GM19193 (cell line): Measurements from ENCODE around the gene ZYX.

ENCODE experiments used
- POLR2A ChIP-seq: IDR thresholded peaks from 4 replicates; pipeline ENCODE4 v1.6.1; 2011; ENCODE audit not compliant: insufficient read depth, insufficient read length; ENCODE audit errors: extremely low read depth

ZYX gene

DNA sequence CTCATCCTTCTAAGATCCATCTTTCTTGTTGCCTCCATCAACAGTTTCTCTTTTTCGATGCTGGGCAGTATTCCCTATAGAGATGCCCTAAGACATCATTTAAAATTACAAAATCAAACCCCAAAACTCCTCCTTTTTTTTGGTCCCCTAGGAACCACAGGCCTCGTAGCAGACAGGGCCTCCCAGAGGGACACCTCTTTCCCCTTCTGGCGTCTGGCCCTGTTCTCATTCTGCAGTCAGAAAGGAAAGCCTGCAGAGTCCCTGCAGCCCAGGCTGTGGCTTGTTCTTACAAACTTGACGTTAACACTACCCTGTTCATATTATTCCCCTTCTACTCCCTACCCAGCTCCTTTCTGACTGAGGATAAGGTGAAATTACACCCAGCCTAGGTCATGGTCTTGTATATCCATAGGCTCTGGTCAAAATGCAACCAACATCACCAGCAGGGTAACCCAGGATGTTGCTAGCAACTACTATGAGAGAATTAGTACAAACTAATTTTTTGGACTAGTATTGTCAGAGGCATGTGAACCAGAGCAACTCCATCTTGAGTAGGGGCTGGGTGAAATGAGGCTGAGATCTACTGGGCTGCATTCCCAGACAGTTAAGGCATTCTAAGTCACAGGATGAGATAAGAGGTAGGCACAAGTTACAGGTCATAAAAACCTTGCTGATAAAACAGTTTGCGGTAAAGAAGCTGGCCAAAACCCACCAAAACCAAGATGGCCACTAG lies 31.0 kb downstream of the ZYX start:
- no peak for TF ChIP-seq POLR2A

DNA sequence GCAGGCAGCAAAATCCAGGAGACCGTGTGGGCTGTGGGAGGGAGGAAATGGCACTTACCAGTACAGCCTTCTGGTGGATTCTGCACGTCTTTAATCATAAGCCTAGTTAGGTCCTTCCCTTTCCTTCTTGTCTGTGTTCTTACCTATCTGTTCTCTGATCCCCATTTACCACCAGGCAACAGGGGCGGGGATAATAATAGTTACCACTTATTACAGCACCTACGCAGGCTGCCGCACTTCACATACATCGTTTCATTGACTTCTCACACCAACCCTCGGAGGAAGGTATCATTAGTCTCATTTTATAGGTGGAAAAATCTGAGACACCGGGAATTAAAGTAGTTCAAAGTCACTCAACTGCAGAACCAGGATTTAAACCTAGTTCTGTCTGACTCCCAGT lies 32.0 kb downstream of the ZYX start:
- no peak for TF ChIP-seq POLR2A

DNA sequence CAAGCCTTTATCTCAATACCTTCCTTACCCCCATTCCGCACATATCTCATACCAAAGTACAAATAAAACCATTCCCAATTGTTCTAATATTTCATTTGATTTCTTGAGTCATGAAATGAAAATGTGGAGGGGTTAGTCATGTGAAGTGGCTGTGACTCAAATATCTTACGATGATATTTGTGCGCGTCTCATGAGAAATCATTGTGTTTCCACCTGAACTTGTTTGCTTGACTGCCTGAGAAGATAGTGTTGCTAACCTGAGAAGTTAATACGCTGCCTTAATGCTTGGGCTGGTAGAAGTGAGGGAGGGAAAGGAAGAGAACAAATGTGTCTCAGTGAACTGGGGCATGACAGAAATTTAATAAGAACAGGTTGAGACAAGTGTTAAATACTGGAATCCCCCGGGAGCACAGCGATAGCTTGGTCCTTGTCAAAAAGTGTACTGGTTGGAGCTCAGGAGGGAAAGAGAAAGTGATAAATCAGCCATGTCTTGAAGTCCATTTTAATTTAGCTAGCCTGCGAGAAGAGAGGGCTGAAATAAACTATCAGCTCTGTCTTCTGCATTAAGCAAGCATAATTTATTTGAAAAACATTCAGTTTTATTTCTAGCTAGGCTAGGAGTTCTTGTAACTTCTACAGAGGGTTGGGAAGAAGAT lies 34.7 kb downstream of the ZYX start:
- TF ChIP-seq POLR2A, result no peak

DNA sequence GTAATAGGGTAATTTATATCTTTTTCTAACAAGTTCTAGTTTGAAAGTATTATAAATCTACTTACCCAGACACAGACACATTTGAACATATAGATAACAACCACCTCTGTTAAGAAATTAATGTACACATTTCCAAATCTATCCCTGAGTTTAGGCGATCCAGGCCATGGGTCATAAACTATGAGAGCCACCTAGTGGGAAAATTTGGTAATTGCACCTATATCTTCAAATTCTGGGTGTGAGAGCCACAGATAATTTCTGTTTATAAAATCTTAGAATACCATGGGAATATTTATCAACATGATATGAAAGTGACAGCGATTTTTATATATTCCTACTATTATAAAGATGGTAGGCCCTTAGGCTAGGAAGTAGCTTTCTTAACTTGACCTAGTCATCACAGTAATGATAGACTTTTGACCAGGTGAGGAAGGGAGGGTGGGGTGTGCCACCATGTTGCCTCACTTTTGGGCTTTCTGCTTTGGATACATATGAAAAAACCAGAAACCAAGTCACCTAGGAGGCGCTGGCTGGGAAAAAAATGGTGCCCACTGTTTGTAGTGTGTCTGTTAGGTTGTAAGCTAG lies 35.5 kb downstream of the ZYX start:
- no peak for TF ChIP-seq POLR2A

DNA sequence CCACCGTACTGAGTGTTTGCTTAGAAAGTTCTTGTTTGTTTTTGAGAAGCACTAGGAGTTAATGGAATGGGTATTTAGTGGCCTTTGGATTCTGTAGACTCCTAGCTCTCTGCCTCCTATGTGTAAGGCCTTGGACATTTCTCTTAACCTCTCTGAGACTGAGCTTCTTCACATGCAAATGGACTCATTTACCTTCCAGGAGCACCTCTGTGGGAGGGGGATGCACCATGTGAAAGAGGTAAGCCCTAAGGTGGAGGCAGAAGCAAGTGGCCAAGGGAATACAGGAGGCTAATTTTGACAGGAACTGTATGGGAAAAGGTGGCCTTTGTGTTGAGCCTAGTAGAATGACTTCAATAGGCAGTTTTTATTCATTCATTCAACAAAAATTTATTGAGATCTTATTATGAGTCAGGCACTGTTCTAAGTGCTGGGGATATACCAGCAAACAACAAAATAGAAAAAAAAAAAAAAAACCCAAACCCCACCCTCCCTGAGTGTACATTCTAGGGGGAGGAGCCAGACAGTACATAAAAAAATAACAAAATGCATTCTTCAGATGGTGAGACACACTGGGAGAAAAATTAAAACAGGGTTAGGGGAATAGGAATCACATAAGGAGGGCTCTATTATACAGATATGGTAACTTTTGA lies 36.7 kb downstream of the ZYX start:
- TF ChIP-seq POLR2A, result no peak

DNA sequence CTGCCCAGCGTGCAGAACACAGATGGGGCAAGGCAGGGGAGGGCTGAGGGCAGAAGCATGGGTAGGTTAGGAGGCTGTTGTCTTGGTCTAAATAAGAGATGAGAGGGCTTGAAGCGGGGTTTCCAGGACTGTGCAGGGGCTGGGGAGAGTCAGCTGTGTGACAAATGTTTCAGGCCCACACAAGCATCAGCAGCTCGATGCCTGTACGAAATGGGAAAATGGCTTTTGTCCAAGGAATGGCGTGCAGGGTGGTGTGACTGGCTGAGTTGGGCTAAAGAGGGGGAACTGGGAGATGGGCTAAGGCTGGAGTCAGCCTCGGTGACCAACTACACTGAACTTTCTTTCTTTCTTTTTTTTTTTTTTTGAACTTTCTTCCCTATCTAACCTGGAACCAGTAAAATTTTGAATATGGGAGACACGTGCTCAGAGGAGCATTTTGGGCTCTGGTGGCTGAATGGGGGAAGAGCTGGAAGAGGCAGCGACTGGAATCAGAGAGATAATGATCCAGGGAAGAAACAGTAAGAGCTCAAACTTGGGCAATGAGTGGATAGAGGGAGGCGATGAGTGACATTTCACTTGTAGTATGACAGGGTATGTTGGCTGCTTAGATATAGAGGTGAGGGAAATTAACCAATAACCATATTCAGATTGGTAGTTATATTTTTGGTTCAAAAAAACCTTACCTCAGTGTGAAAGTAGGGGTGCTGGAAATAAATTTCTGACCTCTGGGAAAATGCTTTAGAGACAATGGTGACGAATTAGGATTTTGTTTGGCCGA lies 37.7 kb downstream of the ZYX start:
- TF ChIP-seq POLR2A, result no peak

DNA sequence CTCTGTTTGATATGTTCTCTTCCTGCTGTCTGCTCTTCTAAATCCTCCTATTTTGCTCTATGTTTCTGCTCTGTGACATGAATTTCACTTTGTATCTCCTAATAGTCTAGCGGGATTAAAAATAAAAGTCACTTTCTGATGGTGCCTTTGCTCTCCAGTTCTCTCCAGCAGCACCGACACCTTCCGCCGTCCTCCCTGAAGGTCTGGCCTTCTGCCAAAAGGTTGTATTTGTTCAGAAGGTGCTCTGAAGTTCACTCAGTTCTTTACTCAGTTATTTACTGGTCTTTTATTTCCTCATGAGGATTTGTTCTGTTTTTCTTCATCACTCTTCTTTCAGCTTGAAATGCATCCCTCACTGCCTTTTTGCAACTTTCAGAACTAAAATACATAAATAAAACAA lies 38.7 kb downstream of the ZYX start:
- TF ChIP-seq POLR2A, result no peak

DNA sequence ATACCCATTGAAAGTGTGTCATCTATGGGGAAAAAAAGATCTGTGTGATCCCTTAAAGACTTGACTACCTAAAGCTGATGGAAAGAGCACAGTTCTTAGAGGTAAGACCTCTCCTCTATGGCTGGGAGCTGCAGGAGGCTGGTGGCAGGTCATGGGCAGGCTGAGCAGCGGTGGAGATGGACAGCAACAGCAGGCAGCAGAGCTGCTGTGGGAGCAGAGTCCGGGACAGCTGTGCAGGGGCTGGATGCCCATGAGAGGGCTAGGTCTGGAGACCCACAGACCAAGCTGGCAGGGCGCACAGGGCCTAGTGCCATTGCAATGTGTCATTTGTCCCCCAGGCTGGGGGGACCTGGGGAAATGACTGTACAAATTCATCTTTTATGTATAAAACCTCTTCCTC lies 40.9 kb downstream of the ZYX start:
- TF ChIP-seq POLR2A, result no peak

DNA sequence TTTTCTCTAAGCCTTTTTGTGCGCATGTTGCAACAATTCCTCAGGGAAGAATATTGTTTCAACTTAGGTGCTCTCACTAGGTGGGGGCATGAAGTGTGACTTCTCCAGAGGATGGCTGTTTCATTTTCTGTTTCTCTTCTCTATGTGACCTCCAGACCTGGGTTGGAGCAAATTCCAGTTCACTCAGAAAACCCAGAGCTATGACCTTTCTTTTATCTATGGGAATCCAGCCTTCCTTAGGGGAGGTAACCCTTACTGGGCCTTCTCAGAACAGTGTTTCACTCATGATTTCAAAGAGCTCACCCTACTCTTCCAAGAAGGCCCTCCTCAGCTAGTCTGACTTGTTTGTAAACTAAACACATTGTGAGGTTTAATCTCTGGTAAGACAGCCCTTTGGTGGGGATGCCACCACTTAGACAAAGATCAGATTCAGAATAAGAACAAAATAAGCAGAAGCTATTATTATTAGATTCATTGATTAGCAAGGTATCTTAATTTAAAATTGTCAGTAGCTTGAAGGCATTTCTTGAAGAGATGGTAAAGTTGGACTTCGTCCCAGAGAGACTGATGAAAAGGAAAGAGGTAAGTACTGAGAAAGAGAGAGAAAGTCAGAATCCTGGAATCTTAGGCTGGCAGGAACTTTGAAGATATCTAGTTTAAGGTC lies 45.5 kb downstream of the ZYX start:
- TF ChIP-seq POLR2A, result no peak

DNA sequence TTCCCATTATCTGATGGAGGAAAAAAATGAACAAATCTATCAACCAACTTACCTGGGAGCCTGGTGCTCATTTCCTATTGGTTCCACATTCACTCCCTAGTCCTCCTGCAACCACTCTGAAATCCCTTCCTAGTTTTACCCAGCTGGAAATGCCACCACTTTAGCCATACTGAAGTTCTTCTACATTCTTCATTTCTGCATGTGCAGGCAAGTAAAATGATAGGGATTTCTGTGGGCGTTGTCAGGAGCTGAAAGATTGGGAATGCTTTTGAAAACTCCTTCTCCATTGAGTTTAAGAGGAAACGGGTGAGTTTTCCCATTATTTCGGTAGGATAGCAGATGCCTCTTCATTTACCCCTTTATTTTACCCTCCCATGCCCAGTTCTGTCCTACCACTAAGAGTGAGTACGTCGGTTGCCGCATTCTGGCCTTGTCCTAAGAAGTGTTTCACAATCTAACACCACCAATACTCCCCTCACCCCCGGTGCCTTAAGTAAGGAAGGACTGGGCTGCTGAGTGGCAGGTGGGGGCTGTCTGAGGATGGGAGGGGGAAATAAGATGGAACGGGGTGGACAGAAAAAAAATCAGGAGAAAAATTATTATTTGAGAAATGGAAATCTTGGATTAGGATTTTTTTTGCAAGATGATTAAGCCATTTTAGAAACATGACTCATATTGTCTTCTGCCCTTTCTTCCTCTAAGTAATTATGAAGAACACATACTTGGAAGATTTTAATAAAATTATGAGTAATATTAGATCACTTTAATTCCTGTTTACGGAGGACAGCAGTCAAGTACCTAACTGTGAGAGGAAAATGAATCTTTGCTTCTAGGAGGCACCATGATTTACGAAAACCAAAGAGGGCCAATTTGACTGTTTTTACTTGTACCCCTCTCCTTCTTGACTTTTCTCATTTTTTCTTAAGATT lies 48.9 kb downstream of the ZYX start:
- no peak for TF ChIP-seq POLR2A

DNA sequence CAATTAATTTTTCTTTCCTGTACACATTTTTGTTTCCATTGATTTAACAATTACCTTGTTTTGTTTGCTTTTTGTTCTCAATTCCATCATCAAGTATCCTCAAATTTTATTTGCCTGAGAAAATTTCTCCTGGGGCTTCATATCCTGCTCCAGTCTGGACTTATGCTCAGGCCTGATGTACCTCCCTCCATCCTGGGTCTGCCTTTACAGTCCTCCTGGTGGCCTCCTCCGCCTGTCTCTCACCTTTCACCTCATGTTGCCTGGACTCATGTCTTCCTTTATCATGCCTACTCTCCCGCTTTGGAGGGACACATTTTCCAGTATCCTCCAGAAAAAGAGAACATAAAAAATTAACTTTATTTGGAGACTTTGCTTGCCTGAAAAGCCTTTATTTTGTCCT lies 50.0 kb downstream of the ZYX start:
- TF ChIP-seq POLR2A, result no peak

DNA sequence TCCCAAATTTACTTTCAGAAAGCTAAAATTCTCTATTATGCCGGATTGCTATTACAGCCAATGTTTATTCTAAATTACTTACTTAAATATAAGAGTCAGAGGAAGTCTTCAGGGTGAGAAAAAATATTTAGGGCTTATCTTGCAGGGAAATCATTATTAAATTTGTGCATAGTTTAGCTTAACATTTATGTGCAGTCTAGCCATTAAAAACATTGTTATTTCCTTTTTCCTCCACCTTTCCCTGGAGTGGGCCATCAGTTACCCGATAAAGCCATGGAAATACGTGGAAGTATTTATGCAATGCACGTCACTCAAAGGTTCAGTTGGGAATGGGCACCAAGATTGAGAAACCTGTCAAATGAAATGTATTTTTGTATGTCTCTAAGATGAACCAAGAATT lies 52.6 kb downstream of the ZYX start:
- TF ChIP-seq POLR2A, result no peak

DNA sequence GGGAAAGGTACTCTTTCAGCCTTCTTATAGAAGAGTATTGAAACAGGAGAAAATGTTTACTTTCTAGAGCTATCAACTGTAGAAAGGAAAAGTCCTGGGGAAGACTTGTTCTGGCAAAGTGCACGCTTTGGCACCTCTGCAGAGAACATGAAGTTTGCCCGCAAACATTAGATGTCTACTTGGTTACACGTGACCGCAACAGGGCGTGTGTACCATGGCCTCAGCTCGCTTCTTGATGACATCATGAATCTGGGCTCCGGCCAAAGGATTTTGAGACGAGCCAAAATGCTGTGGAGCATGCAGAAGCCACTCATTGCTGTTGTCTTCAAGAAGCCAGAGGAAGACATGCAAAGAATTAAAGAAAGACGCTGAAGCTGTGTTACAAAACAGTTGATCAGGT lies 53.5 kb downstream of the ZYX start:
- no peak for TF ChIP-seq POLR2A
